Peyer's patch (tissue), 4 donors: Measurements from ENCODE around the gene APOBEC3G.

ENCODE experiments used
- CTCF ChIP-seq, 6 experiments: fragments of 450-650 bp in 4 of 6; fragments of 200-600 bp in 2 of 6; sonication (generic) in 1 of 6; IDR thresholded peaks; one replicate each; pipeline ENCODE4 v1.5.1; 2017 to 2019; ENCODE audit warnings: antibody characterized with exemption in 6 of 6, mild to moderate bottlenecking in 3 of 6, moderate library complexity in 1 of 6
- POLR2A ChIP-seq, 2 donors: fragments of 450-650 bp; IDR thresholded peaks; one replicate each; pipeline ENCODE4 v1.5.1; 2017; ENCODE audit warnings: antibody characterized with exemption in 2 of 2, mild to moderate bottlenecking in 2 of 2, moderate library complexity in 2 of 2

GRCh38 chr22:39091126-39092081 lies 14.3 kb downstream of the APOBEC3G start:
- no peak for TF ChIP-seq CTCF (IDR thresholded peaks at IDR 0.05)
- no peak for TF ChIP-seq POLR2A (IDR thresholded peaks at IDR 0.05)
